ENCODE results near the gene EVA1B. TPM values are rescaled to one million over a fixed set of nuclear protein-coding genes. Genes with fewer than 3 reads are reported as not detected.
A peak's percentile ranks its signal among the peaks of the same experiment; 100 is the strongest.

Gene EVA1B
- total RNA-seq, 4 donors from 2014 or later: 4.4 to 24.8 (median 10.4) TPM

GRCh38 chr1:36303244-36303643, 20.2 kb downstream of the EVA1B start:
- Histone ChIP-seq H3K4me3 (no peak overlapping the region), H3K9me3 (no peaks in the 10 kb centered on the region), H3K36me3 (peaks cover 0 to 35% (median 16%) of the 10 kb centered on the region in 4 donors), H3K27me3 (no peaks in the 10 kb centered on the region), H3K27ac (no peak overlapping the region), H3K4me1 (peaks cover 11 to 33% (median 28%) of the 10 kb centered on the region in 4 donors)
- 72 to 85% methylated on average over 4 to 5 of the region's 5 CpGs for WGBS, 2 donors (ENCODE audit: low coverage in 1 of 2)
- in situ Hi-C loops (cut with MboI; ENCODE audit: low pct_ligation_motif_present in 1 of 4, low pct_unique_long_range_greater_than_20kb in 1 of 4, low sequenced_read_pairs in 3 of 4): no loop called here
- TF ChIP-seq, protein P1, sequence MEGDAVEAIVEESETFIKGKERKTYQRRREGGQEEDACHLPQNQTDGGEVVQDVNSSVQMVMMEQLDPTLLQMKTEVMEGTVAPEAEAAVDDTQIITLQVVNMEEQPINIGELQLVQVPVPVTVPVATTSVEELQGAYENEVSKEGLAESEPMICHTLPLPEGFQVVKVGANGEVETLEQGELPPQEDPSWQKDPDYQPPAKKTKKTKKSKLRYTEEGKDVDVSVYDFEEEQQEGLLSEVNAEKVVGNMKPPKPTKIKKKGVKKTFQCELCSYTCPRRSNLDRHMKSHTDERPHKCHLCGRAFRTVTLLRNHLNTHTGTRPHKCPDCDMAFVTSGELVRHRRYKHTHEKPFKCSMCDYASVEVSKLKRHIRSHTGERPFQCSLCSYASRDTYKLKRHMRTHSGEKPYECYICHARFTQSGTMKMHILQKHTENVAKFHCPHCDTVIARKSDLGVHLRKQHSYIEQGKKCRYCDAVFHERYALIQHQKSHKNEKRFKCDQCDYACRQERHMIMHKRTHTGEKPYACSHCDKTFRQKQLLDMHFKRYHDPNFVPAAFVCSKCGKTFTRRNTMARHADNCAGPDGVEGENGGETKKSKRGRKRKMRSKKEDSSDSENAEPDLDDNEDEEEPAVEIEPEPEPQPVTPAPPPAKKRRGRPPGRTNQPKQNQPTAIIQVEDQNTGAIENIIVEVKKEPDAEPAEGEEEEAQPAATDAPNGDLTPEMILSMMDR (IDR thresholded peaks at IDR 0.05): no peak
- TF ChIP-seq EP300 (IDR thresholded peaks at IDR 0.05; ENCODE audit: low read depth): no peak
- no peak for TF ChIP-seq POLR2A (IDR thresholded peaks at IDR 0.05)
- no peak for TF ChIP-seq POLR2AphosphoS5 (IDR thresholded peaks at IDR 0.05)
- intact Hi-C loops (cut with DNase I; ENCODE audit: low total_unique reads): no loop called here
- DNase-seq: no peak

DNA sequence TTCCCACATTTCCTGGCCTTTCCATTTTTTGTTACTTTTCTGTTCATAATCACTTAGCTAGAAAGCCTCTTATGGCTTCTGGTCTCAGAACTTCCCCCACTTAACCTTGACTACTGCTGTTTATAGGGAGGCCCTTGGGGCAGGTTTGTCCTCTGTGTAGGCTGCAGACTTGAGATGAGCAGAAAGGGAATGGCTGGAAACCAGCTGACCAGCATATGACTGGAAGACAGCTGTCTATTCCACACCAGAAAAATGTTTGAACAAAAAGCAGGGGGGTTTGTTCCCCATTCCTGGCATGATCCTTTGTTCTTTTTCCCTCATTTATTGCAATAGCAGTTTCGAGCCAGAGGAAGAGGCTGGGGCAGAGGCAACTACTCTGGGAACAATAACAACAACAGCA, 22.2 kb downstream of the EVA1B start:
- no peaks in the 10 kb centered on the region for H3K9me3 ChIP-seq
- H3K27ac ChIP-seq: peak overlapping the region in 3 of 4 donors; percentile 64 to 67 (median 67)
- no peaks in the 10 kb centered on the region for H3K27me3 ChIP-seq
- peaks cover 0 to 42% (median 19%) of the 10 kb centered on the region in 4 donors for H3K36me3 ChIP-seq
- peaks cover 7 to 38% (median 23%) of the 10 kb centered on the region in 4 donors for H3K4me1 ChIP-seq
- TF ChIP-seq, protein P1 (IDR thresholded peaks at IDR 0.05): no peak
- no peak for TF ChIP-seq POLR2AphosphoS5 (IDR thresholded peaks at IDR 0.05)
- TF ChIP-seq EP300 (IDR thresholded peaks at IDR 0.05; ENCODE audit: low read depth): no peak
- TF ChIP-seq POLR2A (IDR thresholded peaks at IDR 0.05): no peak
- DNase-seq: no peak
- in situ Hi-C loops (cut with MboI; ENCODE audit: low pct_ligation_motif_present in 1 of 4, low pct_unique_long_range_greater_than_20kb in 1 of 4, low sequenced_read_pairs in 3 of 4) (no loop called here), intact Hi-C loops (cut with DNase I; ENCODE audit: low total_unique reads) (no loop called here)
- WGBS, 2 donors (ENCODE audit: low coverage in 1 of 2): 40 to 63% methylated on average over 1 of the region's 1 CpG
- H3K4me3 ChIP-seq: no peak overlapping the region

DNA sequence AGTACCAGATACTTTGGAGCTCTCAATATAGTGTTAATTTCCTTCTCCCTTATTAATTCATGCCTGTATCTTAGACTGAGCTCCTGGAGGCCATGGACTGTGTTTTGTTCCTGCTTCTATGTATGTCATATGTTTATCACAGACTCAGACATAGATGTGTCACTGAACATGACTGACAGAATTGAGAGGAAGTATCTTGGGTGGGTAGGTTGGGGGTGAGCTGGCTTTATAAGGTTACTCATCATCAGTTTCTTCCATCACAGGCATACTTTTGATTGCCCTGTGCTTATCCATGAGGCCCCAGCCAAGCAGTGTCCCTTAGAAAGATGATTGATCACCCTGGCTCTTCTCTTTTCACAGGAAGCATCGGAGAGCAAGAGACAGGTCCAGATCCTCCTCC, 22.9 kb downstream of the EVA1B start:
- peaks cover 0 to 43% (median 20%) of the 10 kb centered on the region in 4 donors for H3K36me3 ChIP-seq
- TF ChIP-seq, protein P1 (IDR thresholded peaks at IDR 0.05): no peak
- no peak for TF ChIP-seq POLR2AphosphoS5 (IDR thresholded peaks at IDR 0.05)
- TF ChIP-seq EP300 (IDR thresholded peaks at IDR 0.05; ENCODE audit: low read depth): no peak
- TF ChIP-seq POLR2A (IDR thresholded peaks at IDR 0.05): no peak

GRCh38 chr1:36298640-36299039, 24.8 kb downstream of the EVA1B start:
- peaks cover 0 to 44% (median 23%) of the 10 kb centered on the region in 4 donors for H3K36me3 ChIP-seq
- DNase-seq: no peak
- H3K27me3 ChIP-seq: no peaks in the 10 kb centered on the region
- in situ Hi-C loops (cut with MboI; ENCODE audit: low pct_ligation_motif_present in 1 of 4, low pct_unique_long_range_greater_than_20kb in 1 of 4, low sequenced_read_pairs in 3 of 4) (loop anchor here in 3 of 4 donors (25.0 kb wide), 2 partner anchors 111 to 186 kb away; no protein-coding TSS in a partner anchor), intact Hi-C loops (cut with DNase I; ENCODE audit: low total_unique reads) (no loop called here)
- peaks cover 0 to 35% (median 17%) of the 10 kb centered on the region in 4 donors for H3K4me1 ChIP-seq
- no peaks in the 10 kb centered on the region for H3K9me3 ChIP-seq
- no peak overlapping the region for H3K27ac ChIP-seq
- no peak overlapping the region for H3K4me3 ChIP-seq
- 93 to 100% methylated on average over 1 to 5 of the region's 5 CpGs for WGBS, 2 donors (ENCODE audit: low coverage in 1 of 2)
- no peak for TF ChIP-seq POLR2A (IDR thresholded peaks at IDR 0.05)
- TF ChIP-seq, protein P1 (IDR thresholded peaks at IDR 0.05): no peak
- no peak for TF ChIP-seq EP300 (IDR thresholded peaks at IDR 0.05; ENCODE audit: low read depth)
- no peak for TF ChIP-seq POLR2AphosphoS5 (IDR thresholded peaks at IDR 0.05)

More for the DNA sequence above, 22.9 kb downstream of the EVA1B start:
- Histone ChIP-seq H3K27me3 (no peaks in the 10 kb centered on the region), H3K4me3 (no peak overlapping the region), H3K9me3 (no peaks in the 10 kb centered on the region), H3K4me1 (peaks cover 0 to 34% (median 17%) of the 10 kb centered on the region in 4 donors), H3K27ac (peak overlapping the region; percentile 64 to 73 (median 67))
- in situ Hi-C loops (cut with MboI; ENCODE audit: low pct_ligation_motif_present in 1 of 4, low pct_unique_long_range_greater_than_20kb in 1 of 4, low sequenced_read_pairs in 3 of 4) (no loop called here), intact Hi-C loops (cut with DNase I; ENCODE audit: low total_unique reads) (no loop called here)
- 92% methylated on average over 1 of the region's 1 CpG; no CpG with 5 or more reads in 1 of the 2 donors for WGBS, 2 donors (ENCODE audit: low coverage in 1 of 2)
- DNase-seq: no peak

Measured in transverse colon (tissue), 4 donors.